ENCODE measurements around the gene BIN1.

The BIN1 gene

DNA sequence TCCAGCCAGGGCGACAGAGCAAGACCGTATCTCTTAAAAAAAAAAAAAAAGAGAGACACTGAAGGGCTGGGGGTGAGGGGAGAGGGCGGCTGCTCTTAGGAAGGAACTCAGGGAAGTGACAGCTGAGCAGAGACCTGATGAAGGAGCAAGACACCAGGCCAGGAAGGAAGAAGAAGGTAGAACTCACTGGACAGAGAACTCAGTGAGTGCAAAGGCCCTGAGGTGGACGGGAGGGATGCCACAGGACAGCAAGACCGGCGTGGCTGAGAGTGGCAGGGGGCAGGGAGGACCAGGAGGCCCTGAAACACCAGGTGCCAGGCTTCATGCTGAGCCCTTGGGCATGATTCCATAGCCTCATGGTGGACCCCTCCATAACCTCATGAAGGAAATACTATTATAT lies 18.2 kb downstream of the BIN1 start:
- DNase-seq: no peak

DNA sequence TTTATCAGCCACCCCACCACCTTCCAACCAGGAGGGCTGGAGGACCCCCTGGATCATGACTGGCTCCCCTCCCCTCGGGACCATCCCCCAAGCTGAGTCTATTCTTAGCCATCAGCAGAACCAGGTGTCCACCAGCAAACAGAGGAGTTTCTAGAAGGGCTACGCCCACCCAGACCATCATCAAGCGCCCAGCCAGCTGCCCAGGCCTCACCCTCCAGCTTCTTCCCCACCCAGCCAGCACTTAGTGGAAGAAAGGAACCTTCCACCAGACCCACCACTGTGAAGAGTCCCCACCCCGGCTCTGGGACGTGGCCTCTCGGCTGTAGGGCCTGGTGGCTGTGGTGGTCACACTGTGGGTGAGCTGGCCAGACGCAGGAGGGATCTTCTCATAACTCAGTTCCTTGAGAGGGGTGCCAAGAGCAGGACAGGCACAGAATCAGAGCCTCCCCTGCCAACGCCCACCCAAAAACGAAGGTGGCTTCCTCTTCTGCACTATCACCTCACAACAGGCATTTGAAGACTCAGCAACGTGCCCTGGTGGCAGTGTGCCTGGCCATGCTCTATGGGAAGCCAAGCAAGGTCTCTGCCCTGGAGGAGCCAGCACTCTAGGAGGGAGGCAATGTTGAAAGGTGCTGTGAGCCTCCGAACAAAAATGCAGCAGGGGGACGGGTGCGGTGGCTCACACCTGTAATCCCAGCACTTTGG lies 19.0 kb downstream of the BIN1 start:
- no peak for DNase-seq

DNA sequence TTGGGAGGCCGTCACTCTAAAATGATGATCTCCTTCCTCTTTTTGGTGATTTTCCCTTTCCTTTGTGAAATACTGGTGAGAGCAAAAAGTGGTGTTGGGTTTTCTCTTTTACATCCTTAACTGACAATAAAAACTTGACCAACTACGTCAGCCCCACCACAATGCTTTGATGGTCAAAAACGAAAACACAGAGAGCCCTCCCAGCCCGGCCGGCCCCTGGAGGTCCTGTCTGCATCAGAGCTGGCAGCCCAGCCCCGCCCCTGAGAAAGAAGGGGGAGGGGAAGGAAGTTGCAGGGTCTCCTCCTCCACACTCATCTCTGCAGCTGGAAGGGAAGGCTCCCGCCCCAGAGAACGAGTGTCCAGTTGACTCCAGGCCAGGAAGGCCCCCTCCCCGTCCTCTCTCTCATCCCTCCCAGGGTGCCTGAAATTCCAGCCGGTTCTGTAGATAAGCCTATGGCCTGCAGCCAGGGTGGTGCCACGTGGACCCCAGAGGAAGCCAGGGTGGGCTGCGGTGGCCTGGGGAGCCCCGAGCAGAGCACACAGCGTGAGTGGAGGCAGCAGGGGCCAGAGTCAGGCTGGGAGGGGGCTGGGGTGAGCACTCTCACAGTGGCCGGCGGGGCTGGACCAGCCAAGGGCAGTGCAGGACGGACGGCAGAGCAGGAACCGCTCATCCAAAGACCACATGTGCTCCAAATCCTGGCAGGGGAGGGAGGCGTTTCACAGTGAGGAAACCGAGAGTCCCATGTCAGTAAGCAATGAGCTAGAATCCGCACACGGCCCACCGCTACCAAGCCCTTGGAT lies 19.8 kb downstream of the BIN1 start:
- DNase-seq: no peak

DNA sequence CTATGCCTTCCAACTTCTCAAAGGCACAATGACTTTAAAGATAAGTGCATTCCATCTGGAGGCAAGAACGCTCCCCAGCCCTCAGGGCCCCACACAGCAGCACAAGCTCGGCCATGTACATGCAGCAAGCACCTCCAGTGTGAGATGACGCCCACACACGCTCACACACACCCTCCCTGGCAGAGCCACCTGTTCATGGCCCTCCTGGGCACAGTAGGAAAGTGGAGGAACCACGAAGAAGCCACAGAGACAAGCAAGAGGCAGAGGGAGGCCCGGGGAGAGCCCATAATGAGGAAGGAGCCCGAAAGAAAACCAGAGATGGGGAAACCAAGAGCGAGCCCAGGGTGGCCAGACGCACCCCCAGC lies 21.7 kb downstream of the BIN1 start:
- no peak for DNase-seq

DNA sequence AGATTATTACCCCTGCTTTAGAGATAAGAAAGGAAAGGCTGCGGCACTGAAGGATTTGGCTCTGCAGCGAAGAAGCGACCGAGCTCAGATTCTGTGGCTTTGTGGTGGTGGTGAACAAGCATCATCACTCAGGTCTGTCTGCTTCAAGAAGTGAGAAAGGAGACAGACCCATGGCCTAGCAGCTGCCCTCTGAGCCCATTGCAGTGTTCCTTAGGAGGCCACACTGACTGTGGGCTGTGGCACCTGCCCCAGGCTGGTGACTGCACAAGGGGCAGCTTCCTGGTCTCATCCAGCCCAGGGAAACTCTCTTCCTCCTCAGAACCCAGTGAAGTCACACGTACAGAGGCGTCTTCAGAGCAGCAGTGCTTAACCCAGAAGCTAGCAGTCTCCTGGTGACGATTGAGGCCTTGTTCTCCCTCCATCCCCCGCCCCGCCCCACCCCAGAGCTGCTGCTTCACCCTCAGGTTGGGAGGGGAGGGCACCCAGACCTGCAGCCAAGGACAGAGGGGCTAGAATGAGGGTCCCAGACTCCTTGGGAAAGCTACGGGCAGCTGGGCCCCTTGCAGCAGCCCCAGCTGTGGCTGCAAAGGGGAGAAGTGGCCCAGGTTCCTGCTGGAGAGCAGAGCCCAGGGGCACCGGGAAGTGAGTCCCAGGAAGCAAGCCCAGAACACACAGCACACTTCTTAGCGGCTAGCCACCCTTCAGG lies 22.2 kb downstream of the BIN1 start:
- no peak for DNase-seq

DNA sequence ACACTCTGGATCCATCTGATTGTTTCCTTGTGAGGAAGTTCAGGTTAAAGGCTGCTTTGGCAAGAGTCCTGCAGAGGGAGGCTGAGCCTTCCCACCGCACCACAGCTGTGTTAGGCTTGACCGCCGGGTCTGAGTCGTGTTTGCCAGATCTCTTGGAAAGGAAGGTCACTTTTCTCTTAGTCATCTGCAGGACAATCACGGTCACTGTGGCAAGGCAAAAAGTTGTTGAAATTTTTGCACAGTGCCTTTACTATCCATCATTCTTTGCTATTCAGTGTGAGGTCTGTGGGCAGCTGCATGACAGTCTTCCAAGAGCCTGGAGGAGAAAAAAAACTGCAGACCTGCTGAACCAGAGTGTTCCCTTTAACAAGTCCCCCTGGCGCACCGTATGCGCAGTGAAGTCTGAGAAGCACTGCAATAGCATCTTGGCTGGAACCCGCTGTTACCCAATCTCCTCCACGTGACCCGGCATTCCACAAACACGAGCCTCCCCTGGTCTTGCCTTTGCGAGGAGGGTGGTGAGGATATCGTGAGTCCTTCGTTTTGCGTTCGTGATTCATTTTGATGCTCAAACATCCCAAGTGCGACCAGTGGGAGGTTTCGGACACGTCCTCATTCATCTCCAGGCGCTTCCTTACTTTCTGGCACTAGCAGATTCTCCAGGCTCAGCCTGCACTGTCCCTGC lies 23.0 kb downstream of the BIN1 start:
- DNase-seq: no peak

DNA sequence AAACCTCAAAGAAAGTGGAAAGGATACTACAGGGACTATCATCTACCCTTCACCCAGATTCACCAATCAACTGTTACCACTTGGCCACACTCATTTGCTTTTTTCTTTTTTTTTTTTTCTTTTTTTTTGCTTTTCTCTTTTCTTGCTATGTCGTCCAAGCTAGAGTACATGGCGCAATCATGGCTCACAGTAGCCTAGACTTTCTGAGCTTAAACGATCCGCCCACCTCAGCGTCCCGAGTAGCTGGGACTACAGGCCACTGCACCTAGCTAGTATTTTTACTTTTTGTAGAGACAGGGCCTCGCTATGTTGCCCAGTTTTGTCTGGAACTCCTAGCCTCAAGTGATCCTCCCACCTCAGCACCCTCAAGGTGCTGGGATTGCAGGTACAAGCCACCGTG lies 24.0 kb downstream of the BIN1 start:
- no peak for DNase-seq

DNA sequence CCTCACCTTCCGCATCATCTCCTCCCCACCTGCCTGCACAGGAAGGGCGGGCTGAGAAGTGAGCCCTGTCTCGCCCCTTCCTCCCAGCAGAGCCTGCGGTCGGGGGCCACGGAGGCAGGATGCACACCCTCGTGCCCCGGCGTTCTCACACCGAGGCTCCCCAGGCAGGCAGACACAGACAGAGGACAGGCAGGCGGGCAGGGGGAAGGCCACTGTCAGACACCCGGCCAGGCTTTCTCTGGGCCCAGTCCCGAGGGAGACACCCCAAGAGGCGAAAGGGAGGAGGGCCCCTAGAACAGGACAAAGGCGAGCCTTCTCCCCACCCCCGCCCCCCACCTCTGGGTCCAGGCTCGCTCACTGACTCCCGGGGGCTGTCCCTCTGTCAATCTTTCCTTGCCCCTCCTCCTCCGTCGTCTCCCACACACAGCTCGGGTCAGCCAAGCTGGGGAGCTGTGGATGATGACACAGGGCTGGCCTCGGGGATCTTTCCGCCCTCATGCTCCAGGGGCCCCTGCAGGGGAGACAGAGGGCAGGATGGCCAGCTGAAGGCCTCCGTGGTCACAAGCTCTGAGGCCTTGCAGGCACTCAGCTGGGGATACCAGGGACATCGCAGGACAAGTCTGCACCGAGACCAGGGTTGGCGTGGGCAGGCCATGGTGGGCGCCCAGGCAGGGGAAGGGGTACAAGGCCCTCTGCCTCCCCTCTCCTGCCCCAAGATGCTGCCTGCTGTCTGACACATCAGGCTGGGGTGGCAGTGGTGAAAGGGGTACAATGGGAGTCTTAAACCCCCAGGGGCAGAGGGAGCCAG lies 24.9 kb downstream of the BIN1 start:
- no peak for DNase-seq

DNA sequence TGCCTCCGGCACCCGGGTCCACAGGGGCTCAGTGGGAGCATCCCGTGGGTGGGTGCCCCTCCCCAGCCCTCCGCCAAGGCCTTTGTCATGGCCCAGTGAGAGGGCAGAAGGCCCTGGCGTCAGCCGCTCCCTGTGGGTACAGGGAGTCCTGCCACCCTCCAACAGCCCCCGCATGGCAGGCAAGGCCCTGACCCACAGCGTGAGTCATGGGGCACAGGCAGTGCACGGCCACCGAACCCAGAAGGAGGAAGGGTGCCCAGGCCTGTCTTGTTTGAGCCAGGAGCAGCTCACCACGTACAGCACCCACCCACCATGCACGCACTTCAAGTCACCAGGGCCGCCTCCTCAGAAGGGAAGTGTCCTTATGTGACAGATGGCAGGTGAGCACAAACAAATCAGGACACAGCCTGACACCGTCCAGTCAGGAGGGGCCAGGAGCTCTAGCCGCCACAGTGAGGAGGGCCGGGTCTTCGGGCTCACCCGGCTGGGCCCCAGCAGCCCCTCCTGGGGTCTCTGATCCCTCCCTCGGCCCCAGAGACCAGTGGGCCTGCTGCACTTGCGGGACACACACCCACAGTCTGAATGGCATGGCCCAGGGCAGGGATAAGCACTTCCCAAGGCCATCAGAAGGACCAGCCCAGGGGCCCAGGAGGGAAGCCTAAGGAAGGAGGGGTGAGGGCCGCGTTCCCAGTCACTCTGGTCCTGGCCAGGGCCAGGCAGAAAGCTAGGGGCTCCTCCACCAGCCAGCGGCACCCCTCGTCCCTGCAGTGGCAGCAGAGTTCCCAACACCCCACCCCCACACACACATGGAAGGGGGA lies 25.8 kb downstream of the BIN1 start:
- DNase-seq: no peak

DNA sequence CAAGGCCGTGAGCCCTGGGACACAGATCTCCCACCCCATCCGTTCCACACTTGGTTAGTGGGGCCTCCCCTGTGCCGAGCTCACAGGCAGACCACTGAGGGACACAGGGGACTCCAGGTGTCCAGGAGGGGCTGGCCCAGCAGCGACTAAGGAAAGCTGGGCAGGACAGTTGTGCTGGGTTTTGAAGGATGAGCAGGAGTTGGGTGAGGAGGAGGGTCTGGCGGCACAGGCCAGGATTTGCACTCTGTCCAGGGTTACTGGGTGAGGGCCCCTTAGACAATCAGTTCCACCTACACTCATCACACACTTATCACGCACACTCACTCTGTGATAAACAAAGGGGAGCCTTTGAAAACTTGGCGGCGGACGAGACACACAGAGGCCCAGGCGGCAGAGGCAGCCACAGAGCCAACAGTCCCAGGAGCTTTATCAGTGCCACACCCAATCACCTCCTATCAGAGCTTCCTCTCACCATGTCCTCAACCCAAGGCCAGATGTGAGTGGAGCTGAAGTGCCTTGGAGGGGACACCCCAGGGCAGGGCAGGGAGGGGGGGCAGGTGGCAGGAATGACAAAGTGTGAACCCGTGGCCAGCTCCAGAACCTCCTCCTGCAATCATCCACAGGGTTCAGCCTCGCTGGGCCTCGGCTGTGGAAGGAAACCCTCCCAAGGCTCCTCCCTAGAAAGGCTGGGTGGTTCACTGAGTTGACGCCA lies 26.6 kb downstream of the BIN1 start:
- DNase-seq: no peak

DNA sequence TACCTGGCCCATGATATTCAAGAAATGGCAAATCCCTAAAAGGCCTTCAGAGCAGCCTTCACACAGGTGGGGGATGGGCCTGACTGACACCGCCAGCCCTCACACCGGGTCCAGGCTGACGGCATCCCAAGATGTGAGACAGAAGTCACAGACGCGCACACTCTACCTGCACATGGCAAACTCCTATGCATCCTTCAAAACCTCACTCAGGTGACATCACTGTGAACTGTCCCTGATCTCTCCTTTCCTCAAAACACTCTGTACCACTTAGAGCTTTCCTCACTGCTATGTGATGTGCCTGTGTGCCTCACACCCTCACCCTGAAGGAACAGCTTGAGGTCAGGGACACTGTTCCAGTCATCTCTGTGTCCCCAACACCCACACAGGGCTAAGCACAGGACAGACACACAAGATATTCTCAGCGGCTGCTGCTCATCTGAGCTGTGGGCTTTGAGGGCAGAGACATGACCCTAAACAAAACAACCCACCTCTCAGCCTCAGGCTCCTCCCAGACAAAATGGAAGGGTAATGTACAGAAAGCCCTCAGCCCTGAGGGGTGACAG lies 27.5 kb downstream of the BIN1 start:
- no peak for DNase-seq

DNA sequence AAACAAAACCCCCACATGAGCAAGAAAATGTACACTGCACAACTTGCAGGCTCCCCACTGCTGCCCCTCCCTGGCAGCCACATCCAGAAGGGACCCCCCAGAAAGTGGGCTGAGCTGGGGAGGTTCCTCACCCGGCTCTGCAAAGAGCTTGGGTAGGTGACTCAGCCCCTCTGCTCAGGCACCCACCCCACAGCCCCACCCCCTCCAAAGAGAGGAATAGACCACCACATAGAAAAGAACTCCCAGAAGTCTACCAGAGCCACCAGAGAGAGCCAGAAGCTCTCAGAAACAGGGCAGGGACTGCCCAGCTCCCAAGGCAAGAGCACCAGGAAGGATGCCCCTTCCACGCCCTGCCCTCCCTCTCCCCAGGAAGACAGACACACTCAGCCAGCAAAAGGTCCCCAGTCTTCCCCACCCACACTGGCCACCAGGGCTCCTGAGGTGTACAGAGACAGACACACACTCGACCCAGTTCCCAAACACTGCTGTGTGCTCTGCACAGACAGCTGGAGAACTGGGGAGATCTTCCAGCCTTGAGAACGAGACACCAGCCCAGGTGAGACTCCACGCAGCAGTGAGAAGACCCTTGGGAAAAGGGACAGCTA lies 28.2 kb downstream of the BIN1 start:
- no peak for DNase-seq

DNA sequence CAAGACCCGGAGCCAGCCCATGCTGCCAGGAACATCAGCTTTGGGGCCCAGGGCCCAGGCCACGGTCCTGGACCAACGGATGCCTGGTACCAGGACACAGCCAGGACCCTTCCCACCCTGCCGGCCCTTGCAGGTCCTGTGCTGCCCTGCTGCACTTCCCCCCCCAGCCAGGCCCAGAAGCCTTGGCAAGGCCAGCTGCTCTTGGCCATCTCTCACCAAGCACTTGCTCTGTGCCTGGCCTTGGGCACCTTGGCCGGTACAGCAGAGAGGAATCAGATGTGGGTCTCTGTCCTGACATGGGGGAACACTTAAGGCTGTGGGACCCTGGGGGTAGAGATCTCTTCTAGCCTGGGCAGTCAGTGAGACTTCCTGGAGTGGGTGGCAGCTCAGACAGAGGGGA lies 28.9 kb downstream of the BIN1 start:
- DNase-seq: no peak

DNA sequence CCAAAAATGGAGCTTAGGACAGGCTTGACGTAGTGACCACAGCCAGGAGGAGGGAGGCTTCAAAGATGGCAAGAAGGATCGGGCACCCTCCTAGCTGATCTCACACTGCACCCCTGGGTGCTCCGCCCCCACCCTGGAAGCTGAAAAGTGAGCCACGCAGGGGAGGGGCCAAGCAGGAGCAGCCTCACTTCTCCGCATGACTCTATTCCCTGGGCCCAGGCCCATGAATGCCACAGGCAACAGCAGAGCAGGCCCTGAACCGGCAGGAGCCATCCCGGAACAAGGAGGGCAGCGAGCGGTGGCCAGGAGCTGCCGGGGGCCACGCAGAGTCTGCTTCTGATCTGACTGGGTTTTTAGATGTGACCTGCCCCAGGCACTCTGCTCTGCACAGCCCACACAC lies 30.0 kb downstream of the BIN1 start:
- DNase-seq: no peak

DNA sequence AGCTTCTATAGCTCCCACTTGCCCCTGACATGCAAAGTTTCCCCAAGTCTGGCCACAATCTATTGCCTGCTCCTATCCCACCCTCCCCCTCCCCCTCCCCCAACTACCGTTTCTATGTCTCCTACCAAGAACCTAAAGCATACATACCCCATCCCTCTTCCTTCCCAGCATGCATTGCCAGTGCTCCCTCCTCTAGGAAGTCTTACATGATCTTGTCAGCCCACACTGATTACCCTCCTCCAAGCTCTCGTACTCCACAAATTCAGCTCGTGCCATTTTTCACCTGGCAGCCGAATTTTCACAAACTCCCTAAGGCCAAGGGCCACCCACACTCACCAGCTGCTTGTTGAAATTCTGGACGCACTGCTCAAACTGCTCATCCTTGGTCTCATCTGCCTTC lies 30.7 kb downstream of the BIN1 start:
- DNase-seq: no peak

DNA sequence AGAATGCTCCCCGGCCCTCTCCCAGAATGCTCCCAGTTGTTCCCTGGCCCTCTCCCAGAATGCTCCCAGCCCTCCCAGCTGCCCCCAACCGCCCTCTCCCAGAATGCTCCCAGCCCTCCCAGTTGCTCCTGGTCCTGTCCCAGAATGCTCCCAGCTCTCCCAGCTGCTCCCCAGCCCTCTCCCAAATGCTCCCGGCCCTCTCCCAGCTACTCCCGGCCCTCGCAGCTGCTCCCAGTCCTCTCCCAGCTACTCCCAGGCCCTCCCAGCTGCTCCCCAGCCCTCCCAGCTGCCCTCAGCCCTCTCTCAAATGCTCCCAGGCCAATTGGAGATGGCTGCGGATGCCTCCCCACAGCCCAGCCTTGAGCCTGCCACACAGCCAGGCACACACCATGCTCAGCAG lies 31.1 kb downstream of the BIN1 start:
- DNase-seq: no peak

DNA sequence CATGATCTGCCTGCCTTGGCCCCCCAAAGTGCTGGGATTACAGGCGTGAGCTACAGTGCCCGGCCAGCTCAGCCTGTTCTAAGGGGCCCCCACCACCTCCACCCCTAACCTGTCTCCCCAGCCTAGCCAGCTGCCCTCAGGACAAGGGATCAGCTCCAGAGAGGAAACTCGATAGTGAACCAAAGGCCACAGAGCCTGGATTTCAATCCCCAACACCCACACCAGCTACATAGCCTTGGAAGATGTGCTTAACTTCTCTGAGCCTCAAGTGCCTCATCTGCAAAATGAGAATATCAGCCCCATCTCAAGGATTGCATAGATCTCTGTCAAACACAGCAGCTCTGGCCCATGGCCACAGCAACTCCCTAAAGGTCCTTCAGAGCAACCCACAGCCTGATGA lies 32.0 kb downstream of the BIN1 start:
- DNase-seq: no peak

DNA sequence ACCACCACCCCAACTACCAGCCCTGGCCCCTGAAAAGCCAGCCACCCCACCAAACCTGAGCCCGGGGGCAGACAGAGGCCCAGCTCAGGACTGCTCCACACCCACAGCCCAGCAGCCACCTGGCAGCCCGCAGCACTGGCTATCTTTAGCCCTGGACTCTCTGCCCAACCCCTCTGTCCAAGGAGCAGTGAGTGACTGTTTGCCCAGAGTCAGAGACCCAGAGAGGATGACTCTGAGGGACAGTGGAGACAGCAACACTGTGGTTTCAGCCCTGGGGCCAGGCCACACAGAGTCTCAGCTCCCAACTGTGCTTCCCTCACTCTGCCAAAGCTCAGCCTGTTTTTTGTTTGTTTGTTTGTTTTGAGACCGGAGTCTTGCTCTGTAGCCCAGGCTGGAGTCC lies 32.6 kb downstream of the BIN1 start:
- no peak for DNase-seq

DNA sequence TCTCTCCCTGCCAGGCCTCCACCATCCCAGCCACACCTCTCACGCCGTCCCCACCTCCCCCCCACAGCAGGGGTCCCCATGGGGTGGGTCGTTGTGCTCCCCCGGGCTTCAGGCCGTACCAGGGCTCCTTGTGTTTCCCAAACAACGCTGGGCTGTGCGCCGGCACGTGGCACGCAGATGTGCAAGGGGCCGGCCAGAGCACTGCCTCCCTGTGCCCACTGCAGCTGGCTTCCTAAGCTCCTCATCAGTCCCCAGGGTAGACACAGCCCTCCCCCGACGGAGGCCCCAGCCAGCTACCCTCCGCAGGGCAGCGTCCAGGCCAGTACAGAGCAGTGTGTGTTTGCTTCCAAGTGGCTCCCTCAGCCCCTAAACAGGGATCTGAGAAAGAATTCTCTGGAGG lies 34.0 kb downstream of the BIN1 start:
- DNase-seq: no peak

DNA sequence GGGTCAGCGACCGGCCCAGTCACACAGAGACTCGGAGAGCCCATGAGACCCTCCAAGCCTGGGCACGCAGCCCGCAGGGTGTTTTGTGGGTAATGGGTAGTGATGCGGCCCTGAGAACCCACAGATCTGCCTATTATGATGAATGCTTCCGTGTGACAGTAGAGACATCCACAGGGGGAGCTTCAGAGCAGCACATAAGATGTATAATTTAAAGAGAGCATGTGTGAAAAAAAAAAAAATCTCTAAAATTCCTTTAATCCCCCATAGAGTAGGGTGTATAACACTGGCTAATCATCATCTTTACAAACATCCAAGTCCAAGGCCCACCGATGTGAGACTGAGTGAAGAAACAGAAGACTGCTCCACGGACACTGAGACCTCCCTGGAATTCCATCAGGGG lies 34.6 kb downstream of the BIN1 start:
- DNase-seq: no peak
